Measurements from ENCODE around the gene CAPN2.

GRCh38 chr1:223792046-223792445 lies 79.7 kb downstream of the CAPN2 start:
- TF ChIP-seq TCF12 (IDR thresholded peaks at IDR 0.05; ENCODE audit: low read depth) (no peak), CEBPB (IDR thresholded peaks at IDR 0.05) (no peak), ZBTB7A (IDR thresholded peaks at IDR 0.05; ENCODE audit: low read depth) (no peak), TAF1 (IDR thresholded peaks at IDR 0.05; ENCODE audit: low read depth) (no peak), TEAD4 (IDR thresholded peaks at IDR 0.05) (no peak), NFIC (IDR thresholded peaks at IDR 0.05) (no peak), RAD21 (IDR thresholded peaks at IDR 0.05; ENCODE audit: low read depth) (no peak), MAX (IDR thresholded peaks at IDR 0.05) (no peak), CREB1 (IDR thresholded peaks at IDR 0.05; ENCODE audit: low read depth) (no peak), EP300 (IDR thresholded peaks at IDR 0.05; ENCODE audit: borderline replicate concordance) (no peak)
- TF ChIP-seq, protein P1, sequence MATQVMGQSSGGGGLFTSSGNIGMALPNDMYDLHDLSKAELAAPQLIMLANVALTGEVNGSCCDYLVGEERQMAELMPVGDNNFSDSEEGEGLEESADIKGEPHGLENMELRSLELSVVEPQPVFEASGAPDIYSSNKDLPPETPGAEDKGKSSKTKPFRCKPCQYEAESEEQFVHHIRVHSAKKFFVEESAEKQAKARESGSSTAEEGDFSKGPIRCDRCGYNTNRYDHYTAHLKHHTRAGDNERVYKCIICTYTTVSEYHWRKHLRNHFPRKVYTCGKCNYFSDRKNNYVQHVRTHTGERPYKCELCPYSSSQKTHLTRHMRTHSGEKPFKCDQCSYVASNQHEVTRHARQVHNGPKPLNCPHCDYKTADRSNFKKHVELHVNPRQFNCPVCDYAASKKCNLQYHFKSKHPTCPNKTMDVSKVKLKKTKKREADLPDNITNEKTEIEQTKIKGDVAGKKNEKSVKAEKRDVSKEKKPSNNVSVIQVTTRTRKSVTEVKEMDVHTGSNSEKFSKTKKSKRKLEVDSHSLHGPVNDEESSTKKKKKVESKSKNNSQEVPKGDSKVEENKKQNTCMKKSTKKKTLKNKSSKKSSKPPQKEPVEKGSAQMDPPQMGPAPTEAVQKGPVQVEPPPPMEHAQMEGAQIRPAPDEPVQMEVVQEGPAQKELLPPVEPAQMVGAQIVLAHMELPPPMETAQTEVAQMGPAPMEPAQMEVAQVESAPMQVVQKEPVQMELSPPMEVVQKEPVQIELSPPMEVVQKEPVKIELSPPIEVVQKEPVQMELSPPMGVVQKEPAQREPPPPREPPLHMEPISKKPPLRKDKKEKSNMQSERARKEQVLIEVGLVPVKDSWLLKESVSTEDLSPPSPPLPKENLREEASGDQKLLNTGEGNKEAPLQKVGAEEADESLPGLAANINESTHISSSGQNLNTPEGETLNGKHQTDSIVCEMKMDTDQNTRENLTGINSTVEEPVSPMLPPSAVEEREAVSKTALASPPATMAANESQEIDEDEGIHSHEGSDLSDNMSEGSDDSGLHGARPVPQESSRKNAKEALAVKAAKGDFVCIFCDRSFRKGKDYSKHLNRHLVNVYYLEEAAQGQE (IDR thresholded peaks at IDR 0.05; ENCODE audit: low read depth), result no peak

All from Ishikawa (cell line).